HCT116 (cell line): Measurements from ENCODE around the gene ITGB7.

Source experiments
- ATF3 ChIP-seq: IDR thresholded peaks from 2 replicates; pipeline ENCODE4 v1.6.1; 2012
- CTCF ChIP-seq, 3 experiments: fragments of 200-600 bp in 1 of 3; sonication (generic) in 1 of 3; IDR thresholded peaks in 2 of 3; conservative IDR thresholded peaks in 1 of 3; 2 replicates each; pipeline ENCODE4 v1.5.1; 2012 to 2017; ENCODE audit warnings: low read depth in 2 of 3, low read length in 2 of 3, antibody characterized with exemption in 1 of 3, borderline replicate concordance in 1 of 3, control low read depth in 1 of 3, mild to moderate bottlenecking in 1 of 3, mixed read lengths in 1 of 3, mixed run types in 1 of 3, moderate library complexity in 1 of 3; ENCODE audit not compliant: insufficient read depth in 1 of 3
- ELF1 ChIP-seq: IDR thresholded peaks from 2 replicates; pipeline ENCODE4 v1.6.1; 2012; ENCODE audit warnings: low read depth, borderline replicate concordance
- EZH2 ChIP-seq: fragments of 200-600 bp; sonication (generic); IDR thresholded peaks from 2 replicates; pipeline ENCODE4 v1.6.1; 2017; ENCODE audit warnings: antibody characterized with exemption, mixed run types
- EZH2phosphoT487 ChIP-seq: fragments of 200-600 bp; IDR thresholded peaks from 2 replicates; pipeline ENCODE4 v1.6.1; 2018; ENCODE audit warnings: antibody characterized with exemption, borderline replicate concordance
- JUND ChIP-seq: IDR thresholded peaks from 2 replicates; pipeline ENCODE4 v1.6.1; 2012
- MAX ChIP-seq: IDR thresholded peaks from 2 replicates; pipeline ENCODE4 v1.6.1; 2012
- POLR2A ChIP-seq: IDR thresholded peaks from 2 replicates; pipeline ENCODE4 v1.7.0; 2011; ENCODE audit warnings: borderline replicate concordance; ENCODE audit not compliant: insufficient read depth, insufficient read length; ENCODE audit errors: extremely low read depth
- POLR2AphosphoS5 ChIP-seq: IDR thresholded peaks from 2 replicates; pipeline ENCODE4 v1.6.1; 2011; ENCODE audit warnings: mild to moderate bottlenecking, low read depth, low read length, moderate library complexity
- REST ChIP-seq: IDR thresholded peaks from 2 replicates; pipeline ENCODE4 v1.6.1; 2012; ENCODE audit warnings: low read depth
- SIN3A ChIP-seq: IDR thresholded peaks from 2 replicates; pipeline ENCODE4 v1.6.1; 2012; ENCODE audit warnings: low read depth
- SP1 ChIP-seq: IDR thresholded peaks from 2 replicates; pipeline ENCODE4 v1.6.1; 2012; ENCODE audit warnings: low read depth
- ZFX ChIP-seq: fragments of 450-650 bp; IDR thresholded peaks from 2 replicates; pipeline ENCODE4 v1.6.1; 2017
- ZNF274 ChIP-seq: fragments of 200-500 bp; sonication (Bioruptor generic); IDR thresholded peaks from 2 replicates; pipeline ENCODE4 v1.6.1; 2014; ENCODE audit warnings: mild to moderate bottlenecking, low read depth, low read length, inconsistent platforms

GRCh38 chr12:53201177-53201541 lies 5.9 kb downstream of the ITGB7 start:
- no peak for TF ChIP-seq POLR2AphosphoS5
- no peak for TF ChIP-seq CTCF (IDR thresholded peaks at IDR 0.05 in 2 of 3, conservative IDR thresholded peaks at IDR 0.05 in 1 of 3; ENCODE audit: borderline replicate concordance in 1 of 3, insufficient read depth in 1 of 3, low read depth in 2 of 3, low read length in 2 of 3)
- no peak for TF ChIP-seq JUND
- no peak for TF ChIP-seq EZH2
- no peak for TF ChIP-seq SIN3A
- TF ChIP-seq ATF3 = no peak
- no peak for TF ChIP-seq MAX
- no peak for TF ChIP-seq POLR2A
- TF ChIP-seq SP1 = no peak
- no peak for TF ChIP-seq ZFX
- no peak for TF ChIP-seq ELF1
- no peak for TF ChIP-seq EZH2phosphoT487
- TF ChIP-seq ZNF274 = no peak
- TF ChIP-seq REST = no peak
